WTC11 (cell line): Measurements from ENCODE around the gene SVOPL. TPM values are rescaled to one million over a fixed set of nuclear protein-coding genes. Genes with fewer than 3 reads are reported as not detected.

Experiments used
- ATAC-seq: fragments of 200-7000 bp; cut with Tn5 transposase; 2 replicates; pipeline ENCODE4 v1.10.0; 2021; ENCODE audit warnings: mild to moderate bottlenecking, moderate library complexity
- CTCF ChIA-PET: fragments of 300-600 bp; sonication (Branson Sonifier 250); formaldehyde crosslinking; loops from one replicate; lab custom pipeline; 2021; ENCODE audit warnings: antibody characterized with exemption; lab: Charles Lee
- POLR2A ChIA-PET: fragments of 350-600 bp; sonication (Branson Sonifier 250); formaldehyde crosslinking; loops from one replicate; lab custom pipeline; 2021; ENCODE audit warnings: antibody characterized with exemption; lab: Charles Lee
- DNase-seq: peaks from one replicate; pipeline ENCODE4 v3.0.0; 2021; ENCODE audit warnings: low spot score
- H3K27ac Mint-ChIP-seq: 2 replicates; pipeline ENCODE4 v1.8.0; 2021; ENCODE audit warnings: mixed read lengths
- H3K27me3 Mint-ChIP-seq: 2 replicates; pipeline ENCODE4 v1.8.0; 2021; ENCODE audit warnings: low read depth, mild to moderate bottlenecking, moderate library complexity, mixed read lengths
- H3K36me3 Mint-ChIP-seq: 2 replicates; pipeline ENCODE4 v1.8.0; 2021; ENCODE audit warnings: mixed read lengths
- H3K4me1 Mint-ChIP-seq: 2 replicates; pipeline ENCODE4 v1.8.0; 2022; ENCODE audit warnings: mixed read lengths
- H3K4me3 Mint-ChIP-seq: 2 replicates; pipeline ENCODE4 v1.8.0; 2021; ENCODE audit warnings: mild to moderate bottlenecking, moderate library complexity, mixed read lengths
- H3K9me3 Mint-ChIP-seq: 2 replicates; pipeline ENCODE4 v1.8.0; 2021; ENCODE audit warnings: mixed read lengths
- AR ChIP-seq: fragments of 250-450 bp; sonication (Bioruptor Pico); IDR thresholded peaks from 2 replicates; pipeline ENCODE4 v1.9.0; 2021; ENCODE audit warnings: mild to moderate bottlenecking
- ATF3 ChIP-seq: sonication (generic); formaldehyde crosslinking; conservative IDR thresholded peaks from 2 replicates; pipeline ENCODE4 v1.8.1; 2022; ENCODE audit warnings: mild to moderate bottlenecking, missing genetic modification reagents
- ATF6 ChIP-seq: sonication (generic); formaldehyde crosslinking; IDR thresholded peaks from 2 replicates; pipeline ENCODE4 v1.8.1; 2023; ENCODE audit warnings: mild to moderate bottlenecking, missing genetic modification reagents
- ELF4 ChIP-seq: sonication (generic); formaldehyde crosslinking; IDR thresholded peaks from 2 replicates; pipeline ENCODE4 v1.8.1; 2022; ENCODE audit warnings: low read depth, mild to moderate bottlenecking, moderate library complexity, missing genetic modification reagents
- ESRRA ChIP-seq: sonication (generic); formaldehyde crosslinking; IDR thresholded peaks from 2 replicates; pipeline ENCODE4 v1.8.1; 2022; ENCODE audit warnings: mild to moderate bottlenecking, missing genetic modification reagents, borderline replicate concordance
- GRHL2 ChIP-seq: fragments of 250-450 bp; sonication (Bioruptor Pico); IDR thresholded peaks from 2 replicates; pipeline ENCODE4 v1.8.0; 2022; ENCODE audit warnings: mild to moderate bottlenecking, moderate library complexity; ENCODE audit not compliant: insufficient replicate concordance, severe bottlenecking
- GTF2I ChIP-seq: fragments of 250-450 bp; sonication (Bioruptor Pico); conservative IDR thresholded peaks from 2 replicates; pipeline ENCODE4 v1.4.0; 2021; ENCODE audit warnings: mild to moderate bottlenecking
- JUN ChIP-seq: sonication (generic); formaldehyde crosslinking; IDR thresholded peaks from 2 replicates; pipeline ENCODE4 v1.8.0; 2023; ENCODE audit warnings: mild to moderate bottlenecking, missing genetic modification reagents
- MAX ChIP-seq: sonication (generic); formaldehyde crosslinking; IDR thresholded peaks from 2 replicates; pipeline ENCODE4 v1.8.0; 2022; ENCODE audit warnings: mild to moderate bottlenecking, missing genetic modification reagents
- MXD4 ChIP-seq: fragments of 250-450 bp; sonication (Bioruptor Pico); IDR thresholded peaks from 2 replicates; pipeline ENCODE4 v1.8.0; 2021; ENCODE audit warnings: mild to moderate bottlenecking, moderate library complexity, borderline replicate concordance
- NFE2L1 ChIP-seq: sonication (generic); formaldehyde crosslinking; IDR thresholded peaks from 2 replicates; pipeline ENCODE4 v1.8.1; 2023; ENCODE audit warnings: missing genetic modification reagents
- NFYB ChIP-seq: sonication (generic); formaldehyde crosslinking; conservative IDR thresholded peaks from 2 replicates; pipeline ENCODE4 v1.8.0; 2022; ENCODE audit warnings: low read depth, missing genetic modification reagents
- NR1H2 ChIP-seq: sonication (generic); formaldehyde crosslinking; IDR thresholded peaks from 2 replicates; pipeline ENCODE4 v1.9.0; 2021; ENCODE audit warnings: mild to moderate bottlenecking, moderate library complexity, missing genetic modification reagents
- NR2C2 ChIP-seq: sonication (generic); formaldehyde crosslinking; IDR thresholded peaks from 2 replicates; pipeline ENCODE4 v1.8.0; 2022; ENCODE audit warnings: mild to moderate bottlenecking, missing genetic modification reagents
- RELA ChIP-seq: sonication (generic); formaldehyde crosslinking; IDR thresholded peaks from 2 replicates; pipeline ENCODE4 v1.8.1; 2022; ENCODE audit warnings: missing genetic modification reagents, mild to moderate bottlenecking, borderline replicate concordance
- RORB ChIP-seq: fragments of 250-450 bp; sonication (Bioruptor Pico); IDR thresholded peaks from 2 replicates; pipeline ENCODE4 v1.9.0; 2021; ENCODE audit warnings: mild to moderate bottlenecking
- TEAD1 ChIP-seq: sonication (generic); formaldehyde crosslinking; IDR thresholded peaks from 2 replicates; pipeline ENCODE4 v1.8.0; 2022; ENCODE audit warnings: mild to moderate bottlenecking, missing genetic modification reagents
- TEAD4 ChIP-seq: sonication (generic); formaldehyde crosslinking; IDR thresholded peaks from 2 replicates; pipeline ENCODE4 v1.8.0; 2022; ENCODE audit warnings: mild to moderate bottlenecking, missing genetic modification reagents
- USF2 ChIP-seq: sonication (generic); formaldehyde crosslinking; IDR thresholded peaks from 2 replicates; pipeline ENCODE4 v1.8.1; 2023; ENCODE audit warnings: mild to moderate bottlenecking, missing genetic modification reagents, moderate library complexity
- ZNF138 ChIP-seq: sonication (generic); formaldehyde crosslinking; conservative IDR thresholded peaks from 2 replicates; pipeline ENCODE4 v1.8.1; 2022; ENCODE audit warnings: mild to moderate bottlenecking, moderate library complexity, missing genetic modification reagents
- ZNF232 ChIP-seq: sonication (generic); formaldehyde crosslinking; IDR thresholded peaks from 2 replicates; pipeline ENCODE4 v1.8.0; 2022; ENCODE audit warnings: mild to moderate bottlenecking, missing genetic modification reagents
- ZNF263 ChIP-seq: sonication (generic); formaldehyde crosslinking; IDR thresholded peaks from 2 replicates; pipeline ENCODE4 v1.8.1; 2022; ENCODE audit warnings: low read depth, mild to moderate bottlenecking, moderate library complexity, missing genetic modification reagents
- ZNF317 ChIP-seq: sonication (generic); formaldehyde crosslinking; IDR thresholded peaks from 2 replicates; pipeline ENCODE4 v1.8.1; 2023; ENCODE audit warnings: low read depth, mild to moderate bottlenecking, moderate library complexity, missing genetic modification reagents, borderline replicate concordance
- ZNF396 ChIP-seq: fragments of 250-450 bp; sonication (Bioruptor Pico); IDR thresholded peaks from 2 replicates; pipeline ENCODE4 v1.8.0; 2021; ENCODE audit warnings: mild to moderate bottlenecking, moderate library complexity, borderline replicate concordance
- ZNF512 ChIP-seq: sonication (generic); formaldehyde crosslinking; IDR thresholded peaks from 2 replicates; pipeline ENCODE4 v1.8.1; 2022; ENCODE audit warnings: missing genetic modification reagents, borderline replicate concordance
- total RNA-seq: library from RNA; stranded (reverse); gene quantifications from 3 replicates; pipeline ENCODE4 v1.2.3, GENCODE V29; 2021

The SVOPL gene
- total RNA-seq, 1 experiment from 2014 or later, result 1.9 TPM

GRCh38 chr7:138587485-138587884, 113.7 kb downstream of the SVOPL start (continued):
- TF ChIP-seq ZNF512 (CRISPR knock-in tag), result no peak

GRCh38 chr7:138585283-138585993, 115.7 kb downstream of the SVOPL start:
- TF ChIP-seq TEAD1 (CRISPR knock-in tag) (no peak), ZNF512 (CRISPR knock-in tag) (no peak), ESRRA (no peak), NFYB (CRISPR knock-in tag) (no peak), JUN (CRISPR knock-in tag) (no peak)
- H3K27ac Mint-ChIP-seq, result no peak overlapping the region
- DNase-seq (no peak), ATAC-seq (no peak)
- POLR2A ChIA-PET, result no interaction called here
- CTCF ChIA-PET, result interaction anchor here (1.0 kb wide), 1 partner anchor 153 kb away, joined by 3 read pairs; no protein-coding TSS in a partner anchor
- H3K4me1 Mint-ChIP-seq, result peaks cover 12% of the 10 kb centered on the region
- H3K36me3 Mint-ChIP-seq, result peaks cover 67% of the 10 kb centered on the region
- H3K27me3 Mint-ChIP-seq, result no peaks in the 10 kb centered on the region
- no peaks in the 10 kb centered on the region for H3K9me3 Mint-ChIP-seq
- no peak overlapping the region for H3K4me3 Mint-ChIP-seq

- ATAC-seq (no peak), DNase-seq (no peak)
- H3K4me3 Mint-ChIP-seq, result no peak overlapping the region
- peaks cover 75% of the 10 kb centered on the region for H3K36me3 Mint-ChIP-seq
- H3K27me3 Mint-ChIP-seq, result no peaks in the 10 kb centered on the region
- CTCF ChIA-PET, result no interaction called here
- H3K9me3 Mint-ChIP-seq, result no peaks in the 10 kb centered on the region
- POLR2A ChIA-PET, result no interaction called here
- H3K4me1 Mint-ChIP-seq, result peaks cover 8% of the 10 kb centered on the region
- TF ChIP-seq GTF2I (no peak), NR1H2 (CRISPR knock-in tag) (no peak), ELF4 (CRISPR knock-in tag) (no peak), ZNF138 (CRISPR knock-in tag) (no peak), MXD4 (CRISPR knock-in tag) (no peak), RORB (CRISPR knock-in tag) (no peak), ATF6 (no peak), GRHL2 (CRISPR knock-in tag) (no peak), RELA (CRISPR knock-in tag) (no peak), NR2C2 (no peak), ZNF263 (CRISPR knock-in tag) (no peak), ZNF232 (CRISPR knock-in tag) (no peak), MAX (CRISPR knock-in tag) (no peak), AR (CRISPR knock-in tag) (no peak), NFE2L1 (CRISPR knock-in tag) (no peak), ZNF317 (CRISPR knock-in tag) (no peak), ZNF396 (CRISPR knock-in tag) (no peak), USF2 (CRISPR knock-in tag) (no peak), TEAD4 (CRISPR knock-in tag) (no peak), ATF3 (CRISPR knock-in tag) (no peak)
- no peak overlapping the region for H3K27ac Mint-ChIP-seq
Observed at GRCh38 chr7:138584696-138585095, 116.5 kb downstream of the SVOPL start.
